Forelimb muscle (tissue), 1 donor: Measurements from ENCODE around the gene PEBP1. TPM values are rescaled to one million over a fixed set of nuclear protein-coding genes. Genes with fewer than 3 reads are reported as not detected.
"Not testable (repeated sequence)": the region's sequence is repeated elsewhere in the genome, so short reads cannot be mapped to it uniquely, and the experiment has no call there.

Experiments used
- DNase-seq: peaks from one replicate; pipeline ENCODE4 v3.0.0-alpha.2; 2013; ENCODE audit warnings: low read depth
- polyA plus RNA-seq: library from polyadenylated mRNA; unstranded; fragments of 120-200 nt; gene quantifications from one replicate; pipeline ENCODE4 v1.2.1, GENCODE V29; 2013; ENCODE audit not compliant: insufficient read length

The PEBP1 gene
- polyA plus RNA-seq, result 134 TPM

GRCh38 chr12:118135788-118136558, at the start of gene PEBP1:
Gene PEBP1, plus strand, starts transcription at chr12:118136124. Its CDS starts 86 bp downstream, at chr12:118136210.
- peak; percentile 62 for DNase-seq

DNA sequence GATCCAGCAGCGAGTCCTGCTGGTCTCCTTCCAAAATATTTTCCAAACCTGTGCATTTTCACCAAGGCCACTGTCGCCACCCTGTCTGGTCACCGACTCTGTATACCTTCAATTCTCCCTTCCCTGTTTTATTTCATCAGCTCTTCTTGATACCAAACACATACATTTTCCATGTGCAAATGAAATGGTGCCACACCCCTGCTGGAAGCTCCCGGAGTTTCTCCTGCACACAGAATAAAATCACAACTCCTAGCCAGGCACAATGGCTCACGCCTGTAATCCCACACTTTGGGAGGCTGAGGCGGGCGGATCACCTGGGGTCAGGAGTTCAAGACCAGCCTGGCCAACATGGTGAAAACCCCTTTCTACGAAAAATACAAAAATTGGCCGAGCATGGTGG, 46.1 kb upstream of the PEBP1 start:
- no peak for DNase-seq

DNA sequence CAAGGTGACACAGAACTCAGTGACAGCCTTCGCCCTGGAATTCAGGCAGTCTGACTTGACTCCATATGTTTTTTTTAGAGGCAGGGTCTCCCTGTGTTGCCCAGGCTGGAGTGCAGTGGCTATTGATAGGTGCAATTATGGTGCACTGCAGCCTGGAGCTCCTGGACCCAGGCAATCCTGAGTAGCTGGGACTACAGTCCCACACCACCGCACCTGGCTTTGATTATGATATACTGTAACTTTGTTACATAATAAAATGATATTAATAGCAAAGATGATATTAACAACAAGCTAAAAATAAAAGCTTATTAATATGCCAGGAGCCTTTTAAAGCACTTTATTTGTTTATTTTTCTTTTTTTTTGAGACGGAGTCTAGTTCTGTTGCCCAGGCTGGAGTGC, 41.9 kb upstream of the PEBP1 start:
- no peak for DNase-seq

DNA sequence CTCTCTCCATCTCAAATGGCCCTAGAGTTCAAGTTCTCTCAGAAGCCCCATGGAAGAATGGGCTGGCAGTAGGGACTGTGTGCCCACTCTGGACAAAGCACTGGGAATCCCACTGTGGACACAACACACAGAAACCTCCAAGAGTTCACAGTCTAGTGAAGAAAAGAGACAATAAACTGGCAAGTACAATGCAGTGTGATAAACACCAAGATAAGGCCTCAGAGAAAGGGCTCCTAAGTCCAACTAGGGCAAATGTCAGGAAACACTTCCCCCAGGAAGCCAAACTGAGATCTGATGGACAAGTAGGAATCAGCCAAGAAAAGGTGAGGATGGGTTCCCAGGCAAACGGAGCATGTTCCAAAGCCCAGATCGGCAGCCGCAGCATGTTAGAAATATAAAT, 37.5 kb upstream of the PEBP1 start:
- DNase-seq, result no peak

DNA sequence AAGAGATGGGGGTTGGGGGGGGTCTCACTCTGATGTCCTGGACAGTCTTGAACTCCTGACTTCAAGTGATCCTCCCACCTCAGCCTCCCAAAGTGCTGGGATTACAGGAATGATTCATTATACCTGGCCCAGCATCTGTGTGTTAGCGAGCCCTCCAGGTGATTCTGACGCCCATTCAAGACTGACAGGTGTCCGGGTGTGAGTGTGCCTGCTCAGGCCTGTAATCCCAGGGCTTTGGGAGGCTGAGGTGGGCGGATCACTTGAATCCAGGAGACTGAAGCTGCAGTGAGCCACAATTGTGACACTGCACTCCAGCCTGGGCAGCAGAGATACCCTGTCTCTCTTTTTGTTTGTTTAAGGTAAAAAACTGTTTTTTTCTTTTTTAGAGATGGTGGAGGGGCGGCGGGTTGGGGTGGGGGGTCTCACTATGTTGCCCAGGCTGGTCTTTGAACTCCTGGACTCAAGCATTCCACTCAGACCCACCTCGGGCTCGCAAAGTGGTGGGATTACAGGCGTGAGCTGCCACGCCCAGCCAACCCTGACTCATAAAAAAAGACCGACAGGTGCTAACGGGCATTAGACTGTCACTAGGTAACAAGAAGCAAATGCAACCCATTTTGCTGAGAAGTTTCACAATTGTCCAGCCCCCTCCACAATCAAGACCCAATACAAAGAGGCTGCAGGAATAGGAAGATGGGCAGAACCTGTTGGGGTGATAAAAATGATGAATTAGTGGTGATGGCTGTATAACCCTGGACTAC, 36.8 kb upstream of the PEBP1 start:
- DNase-seq, result no peak

GRCh38 chr12:118101051-118101450, 34.9 kb upstream of the PEBP1 start:
- no peak for DNase-seq

- no peak for DNase-seq
These were observed 33.9 kb upstream of the PEBP1 start for GRCh38 chr12:118102070-118102469.

DNA sequence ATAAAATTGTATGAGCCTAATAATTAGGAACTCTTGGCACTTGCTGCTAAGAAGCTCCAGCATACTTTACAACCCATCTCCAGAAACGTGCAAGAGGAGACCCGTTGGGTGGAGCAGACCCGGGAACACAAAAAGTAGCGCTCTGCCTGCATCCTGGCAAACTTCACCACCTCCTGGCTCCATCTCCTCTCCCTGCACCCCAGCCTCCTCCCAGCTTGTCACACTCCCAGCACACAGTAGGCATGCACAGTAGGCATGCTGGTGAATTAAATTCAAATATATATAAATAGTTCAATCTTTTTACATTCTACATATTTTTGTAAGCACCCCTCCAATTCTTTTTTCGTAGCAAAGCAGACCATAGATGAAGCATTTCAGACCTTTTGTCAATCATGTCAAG, 33.3 kb upstream of the PEBP1 start:
- DNase-seq, result no peak

DNA sequence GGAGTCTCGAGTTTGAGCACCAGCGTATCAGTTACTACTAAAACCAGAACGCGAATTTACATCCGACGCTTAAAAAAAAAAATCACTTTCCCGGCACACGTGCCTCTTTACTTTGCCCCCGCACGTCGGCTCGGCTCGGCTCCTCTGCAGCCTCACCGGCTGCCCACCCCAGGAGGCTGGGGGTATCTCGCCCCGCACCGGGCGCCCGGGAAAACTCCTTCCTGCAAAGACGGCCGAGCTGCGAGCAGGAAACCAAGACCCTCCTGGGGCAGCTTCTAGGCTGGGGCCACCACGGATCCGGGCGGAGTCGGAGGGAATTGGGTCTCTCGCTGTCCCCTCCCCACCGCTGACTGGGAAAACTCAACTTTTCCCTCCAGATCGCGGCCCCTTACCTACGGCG, 32.7 kb upstream of the PEBP1 start:
- no peak for DNase-seq

DNA sequence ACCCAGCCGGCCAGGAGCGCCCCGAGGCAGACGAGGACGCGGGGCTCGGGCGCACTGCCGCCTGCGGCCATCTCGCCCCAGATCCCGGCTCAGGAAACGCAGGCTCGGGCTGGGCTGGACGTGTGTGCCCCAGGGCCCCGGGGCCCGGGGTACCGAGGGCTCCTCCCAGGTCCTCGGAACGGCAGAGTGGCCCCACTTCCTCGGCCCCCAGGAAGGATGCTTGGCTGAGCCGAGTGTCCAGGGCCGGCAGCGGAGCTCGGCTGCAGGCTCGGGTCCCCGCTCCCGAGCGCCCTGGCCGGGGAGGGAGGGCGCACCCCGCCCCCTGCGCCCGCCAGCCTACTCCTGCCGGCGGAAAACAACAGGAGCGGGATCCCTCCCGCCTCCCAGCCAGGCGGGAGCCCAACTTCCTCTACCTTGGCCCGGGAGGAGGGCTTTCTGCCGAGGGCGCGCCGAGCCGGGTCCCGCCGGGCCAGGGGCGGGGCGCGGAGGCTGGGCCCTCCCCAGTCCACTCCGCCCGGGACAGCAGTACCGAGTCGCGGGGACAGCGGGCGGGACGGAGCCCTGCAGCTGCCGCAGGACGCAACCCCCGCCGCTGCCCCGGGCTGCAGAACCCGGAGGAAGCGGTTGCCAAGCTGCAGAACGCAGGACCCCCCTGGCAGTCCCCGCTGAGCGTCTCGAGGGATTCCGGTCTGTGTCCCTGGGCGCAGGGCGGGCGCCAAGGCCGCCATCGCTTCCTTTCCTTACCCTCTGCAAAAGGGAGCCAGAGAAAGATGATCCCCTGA, 32.1 kb upstream of the PEBP1 start, which contains the start of gene VSIG10:
VSIG10 (minus strand) TSS at position 411 of the 782 bp plus-strand sequence; CDS start at position 71, 340 bp downstream.
- no peak for DNase-seq

DNA sequence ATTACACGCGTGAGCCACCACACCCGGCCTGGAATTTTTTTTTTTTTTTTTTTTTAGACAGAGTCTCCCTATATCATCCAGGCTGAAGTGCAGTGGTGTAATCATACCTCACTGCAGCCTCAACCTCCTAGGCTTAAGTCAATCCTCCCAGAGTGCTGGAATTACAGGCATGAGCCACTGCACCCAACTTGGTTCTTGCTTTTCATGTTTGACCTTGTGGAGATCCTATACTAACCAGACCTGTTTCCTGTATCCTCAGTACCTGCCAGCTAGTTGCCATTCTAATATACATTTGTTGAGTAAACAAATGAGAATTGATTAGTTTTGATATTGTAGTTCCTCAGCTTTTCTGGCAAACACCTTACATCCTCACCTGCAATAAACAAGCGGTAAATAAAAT, 28.9 kb upstream of the PEBP1 start:
- DNase-seq, result no peak

GRCh38 chr12:118107694-118108093, 28.2 kb upstream of the PEBP1 start:
- no peak for DNase-seq

GRCh38 chr12:118109088-118109487, 26.8 kb upstream of the PEBP1 start:
- no peak for DNase-seq

- DNase-seq, result no peak
These were observed 16.5 kb upstream of the PEBP1 start for GRCh38 chr12:118119449-118119879.

GRCh38 chr12:118120579-118121363, 15.2 kb upstream of the PEBP1 start:
- DNase-seq, result no peak

DNA sequence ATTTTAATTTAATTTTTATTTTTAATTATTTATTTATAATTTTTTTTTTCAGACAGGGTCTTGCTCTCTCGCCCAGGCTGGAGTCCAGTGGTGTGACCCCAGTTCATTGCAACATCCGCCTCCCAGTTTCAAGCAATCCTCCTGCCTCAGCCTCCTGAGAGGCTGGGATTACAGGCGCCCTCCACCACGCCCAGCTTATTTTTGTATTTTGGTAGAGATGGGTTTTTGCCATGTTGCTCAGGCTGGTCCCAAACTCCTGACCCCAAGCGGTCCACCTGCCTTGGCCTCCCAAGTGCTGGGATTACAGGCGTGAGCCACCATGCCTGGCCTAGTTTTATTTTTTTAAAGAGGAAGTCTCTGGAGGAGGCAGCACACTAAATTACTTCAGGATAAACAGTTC, 13.7 kb upstream of the PEBP1 start:
- no peak for DNase-seq

DNA sequence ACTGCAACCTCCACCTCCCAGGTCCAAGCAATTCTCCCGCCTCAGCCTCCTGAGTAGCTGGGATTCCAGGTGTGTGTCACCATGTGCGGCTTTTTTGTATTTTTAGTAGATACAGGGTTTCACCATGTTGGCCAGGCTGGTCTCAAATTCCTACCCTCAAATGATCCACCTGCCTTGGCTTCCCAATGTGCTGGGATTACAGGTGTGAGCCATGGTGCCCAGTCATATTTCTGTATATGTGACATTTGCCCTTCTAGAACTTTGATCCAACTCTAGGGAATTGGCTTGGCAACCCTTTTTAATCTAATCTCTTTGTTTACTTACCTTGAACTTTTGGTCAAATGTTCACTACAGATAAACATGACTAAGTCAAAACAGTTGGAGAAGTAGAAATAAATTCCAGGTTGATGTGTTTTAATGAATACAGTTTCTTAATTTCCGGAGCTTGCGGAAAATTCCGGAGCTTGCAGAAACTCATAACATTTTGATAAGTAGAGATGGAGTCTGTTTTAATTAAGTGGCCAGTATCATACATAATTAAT, 11.5 kb upstream of the PEBP1 start:
- DNase-seq, result no peak

DNA sequence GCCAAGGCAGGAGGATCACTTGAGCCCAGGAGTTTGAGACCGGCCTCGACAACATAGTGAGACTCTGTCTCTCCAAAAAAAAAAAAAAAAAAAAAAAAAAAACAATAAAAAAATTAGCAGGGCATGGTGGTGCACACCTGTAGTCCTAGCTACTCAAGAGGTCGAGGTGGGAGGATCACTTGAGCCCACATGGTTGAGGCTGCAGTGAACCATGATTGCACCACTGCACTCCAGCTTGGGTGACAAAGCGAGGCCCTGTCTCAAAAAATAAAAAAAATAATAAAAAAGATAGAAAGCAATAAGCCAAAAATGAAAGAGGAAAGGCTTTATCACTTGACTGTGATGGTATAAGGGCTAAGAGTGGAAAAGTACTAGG, 10.2 kb upstream of the PEBP1 start:
- DNase-seq, result no peak

DNA sequence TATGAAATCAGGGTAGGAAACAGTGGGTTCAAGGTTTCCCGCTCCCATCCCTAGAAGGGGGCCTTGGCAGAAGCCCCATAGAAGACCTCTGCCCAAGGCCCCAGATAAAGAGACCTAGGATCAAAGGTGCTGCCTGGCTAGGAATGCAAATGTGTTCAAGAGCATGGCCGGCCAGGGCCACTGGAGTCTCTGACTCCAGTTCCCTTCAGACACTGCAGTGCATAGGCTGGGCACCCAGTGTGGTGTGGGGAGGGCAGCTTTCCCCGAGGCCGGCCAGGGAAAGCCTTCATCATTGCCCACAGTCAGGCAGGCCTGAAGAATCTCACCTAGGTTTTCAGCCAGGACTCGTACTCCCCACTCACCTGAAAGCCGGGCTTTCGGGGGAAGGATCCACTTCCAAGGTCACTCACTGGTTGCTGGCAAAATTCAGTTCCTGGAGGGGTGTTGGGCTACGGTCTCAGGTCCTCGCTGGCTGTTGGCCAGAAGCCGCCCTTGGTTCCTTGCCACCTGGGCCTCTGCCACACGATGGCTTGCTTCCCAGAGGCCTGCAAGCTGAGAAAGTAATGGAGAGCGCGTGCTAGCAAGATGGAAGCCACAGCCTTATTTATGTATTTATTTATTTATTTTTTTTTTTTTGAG, 9.7 kb upstream of the PEBP1 start:
- DNase-seq, result no peak

DNA sequence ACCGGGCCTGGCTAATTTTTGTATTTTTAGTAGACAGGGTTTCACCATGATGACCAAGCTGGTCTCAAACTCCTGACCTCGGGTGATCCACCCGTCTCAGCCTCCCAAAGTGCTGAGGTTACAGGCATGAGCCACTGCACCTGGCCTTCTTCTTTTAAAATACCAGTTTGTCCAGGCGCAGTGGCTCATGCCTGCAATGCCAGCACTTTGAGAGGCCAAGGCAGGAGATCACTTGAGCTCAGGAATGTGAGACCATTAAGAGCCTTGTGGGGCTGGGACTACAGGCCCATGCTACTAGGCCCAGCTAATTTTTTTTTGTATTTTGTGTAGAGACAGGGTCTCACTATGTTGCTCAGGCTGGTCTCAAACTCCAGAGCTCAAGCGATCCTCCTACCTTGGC, 8.1 kb upstream of the PEBP1 start:
- no peak for DNase-seq

- not testable (repeated sequence) for DNase-seq
These were observed 6.5 kb upstream of the PEBP1 start for GRCh38 chr12:118129436-118129835.
